HG02884 (cell line): ENCODE data around the gene SVOP.
"Not testable (repeated sequence)": the region's sequence is repeated elsewhere in the genome, so short reads cannot be mapped to it uniquely, and the experiment has no call there.

Experiments
- ATAC-seq: cut with Tn5 transposase; IDR thresholded peaks from one replicate; pipeline ENCODE4 v1.9.1; 2021; ENCODE audit warnings: mild to moderate bottlenecking, moderate library complexity; ENCODE audit not compliant: unreplicated experiment

The SVOP gene

GRCh38 chr12:108896336-108896735 is 124.5 kb downstream of the SVOP start:
- no peak for ATAC-seq

- no peak for ATAC-seq
Measured at GRCh38 chr12:108895220-108895802, 125.6 kb downstream of the SVOP start.

DNA sequence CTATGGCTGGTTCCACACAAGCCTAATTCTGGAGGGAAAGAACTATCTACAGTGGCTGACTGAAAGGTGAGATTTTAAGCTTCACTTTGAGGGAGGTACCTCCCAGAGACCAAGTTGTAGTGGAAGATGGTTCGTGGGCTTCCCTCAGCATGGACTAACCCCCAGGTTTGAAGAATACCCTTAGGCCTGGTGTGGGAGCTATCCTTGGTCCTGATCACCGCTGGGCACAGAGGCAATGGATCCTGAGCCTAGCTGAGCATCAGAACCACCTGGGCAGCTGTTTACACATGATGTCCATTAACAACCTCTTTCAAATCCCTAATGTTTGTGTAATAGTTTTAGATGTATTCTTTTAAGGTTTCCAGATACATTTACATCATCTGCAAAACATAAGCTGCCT is 130.7 kb downstream of the SVOP start:
- no peak for ATAC-seq

GRCh38 chr12:108888031-108888430 is 132.8 kb downstream of the SVOP start:
- ATAC-seq, result no peak

- no peak for ATAC-seq
Measured at GRCh38 chr12:108886873-108887629, 133.8 kb downstream of the SVOP start.

- ATAC-seq, result no peak
Measured at GRCh38 chr12:108884116-108885012, 136.5 kb downstream of the SVOP start.

DNA sequence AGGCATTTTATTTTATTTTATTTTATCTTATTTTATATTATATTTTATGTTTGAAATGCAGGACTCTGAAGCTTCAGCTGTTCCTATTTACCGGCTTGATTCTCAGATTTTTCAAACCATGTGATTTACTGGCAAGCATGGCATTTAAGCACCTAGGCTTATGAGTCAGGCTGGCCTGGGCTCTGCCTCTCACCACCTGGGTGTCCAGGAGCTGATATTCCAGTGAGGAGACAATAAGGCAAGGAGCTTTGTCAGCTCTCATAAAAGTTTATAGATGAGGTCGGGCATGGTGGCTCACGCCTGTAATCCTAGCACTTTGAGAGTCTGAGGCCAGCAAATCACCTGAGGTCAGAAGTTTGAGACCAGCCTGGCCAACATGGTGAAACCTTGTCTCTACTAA is 138.9 kb downstream of the SVOP start:
- ATAC-seq, result no peak

DNA sequence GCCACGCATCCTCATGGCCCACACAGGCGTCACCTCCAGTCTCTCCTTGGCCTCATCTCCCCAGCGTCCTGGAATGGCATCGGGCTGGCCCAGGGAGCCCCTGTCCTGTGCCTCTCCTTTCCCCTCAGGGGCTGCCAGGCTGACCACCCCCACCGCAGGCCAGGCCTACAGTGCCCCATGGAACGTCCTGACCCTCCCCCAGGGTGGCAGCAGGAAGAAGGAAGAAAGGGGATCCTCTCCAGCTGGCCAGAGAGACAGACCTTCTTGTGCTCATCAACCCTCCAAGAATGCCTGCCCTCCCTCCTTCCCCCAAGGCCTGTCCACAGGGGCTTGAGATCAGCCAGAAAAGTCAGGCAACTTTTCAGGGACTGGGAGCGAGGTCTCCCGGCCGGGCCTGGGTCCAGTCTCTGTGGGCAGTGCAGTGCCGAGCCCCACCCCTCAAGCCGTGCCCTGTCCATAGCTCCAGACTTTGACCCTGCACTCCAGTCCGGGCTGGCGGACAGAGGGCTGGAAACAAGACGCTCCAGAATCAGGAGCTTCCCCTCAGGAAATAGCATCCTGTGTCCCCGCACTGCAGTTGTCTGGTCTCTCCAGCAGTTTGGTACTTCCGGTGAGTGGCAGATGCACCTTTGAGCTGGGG is 141.1 kb downstream of the SVOP start, which contains the start of gene DAO:
Gene DAO, plus strand, starts transcription at position 478 of the 640 bp plus-strand sequence. CDS start 4,915 bp downstream, outside the sequence.
- no peak for ATAC-seq

GRCh38 chr12:108876550-108876949 is 144.3 kb downstream of the SVOP start:
- ATAC-seq, result no peak

GRCh38 chr12:108875682-108876361 is 145.0 kb downstream of the SVOP start:
- ATAC-seq, result no peak

- ATAC-seq, result no peak
Measured at GRCh38 chr12:108875280-108875679, 145.6 kb downstream of the SVOP start.

GRCh38 chr12:108868781-108869180 is 152.1 kb downstream of the SVOP start:
- ATAC-seq, result no peak

- ATAC-seq, result not testable (repeated sequence)
Measured at GRCh38 chr12:108866083-108866482, 154.8 kb downstream of the SVOP start.

DNA sequence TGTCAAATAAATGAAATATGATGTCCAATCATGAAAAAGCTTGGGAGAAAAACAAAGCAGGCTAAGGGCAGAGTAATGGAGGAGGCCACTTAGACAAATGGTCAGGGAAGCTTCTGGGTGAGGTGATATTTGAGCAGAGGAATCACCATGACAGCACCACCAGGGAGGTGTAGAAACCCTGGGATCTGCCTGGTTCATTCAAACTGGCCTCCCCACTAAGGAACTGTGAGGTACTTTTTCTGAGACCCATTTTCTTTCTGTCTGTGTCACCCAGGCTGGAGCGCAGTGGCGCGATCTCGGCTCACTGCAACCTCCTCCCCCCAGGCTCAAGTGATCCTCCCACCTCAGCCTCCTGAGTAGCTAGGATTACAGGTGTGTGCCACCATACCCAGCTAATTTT is 155.7 kb downstream of the SVOP start:
- no peak for ATAC-seq

GRCh38 chr12:108862588-108862959 is 158.3 kb downstream of the SVOP start:
- no peak for ATAC-seq

- no peak for ATAC-seq
Measured at GRCh38 chr12:108861878-108862587, 158.8 kb downstream of the SVOP start.

GRCh38 chr12:108860443-108860842 is 160.4 kb downstream of the SVOP start:
- no peak for ATAC-seq

DNA sequence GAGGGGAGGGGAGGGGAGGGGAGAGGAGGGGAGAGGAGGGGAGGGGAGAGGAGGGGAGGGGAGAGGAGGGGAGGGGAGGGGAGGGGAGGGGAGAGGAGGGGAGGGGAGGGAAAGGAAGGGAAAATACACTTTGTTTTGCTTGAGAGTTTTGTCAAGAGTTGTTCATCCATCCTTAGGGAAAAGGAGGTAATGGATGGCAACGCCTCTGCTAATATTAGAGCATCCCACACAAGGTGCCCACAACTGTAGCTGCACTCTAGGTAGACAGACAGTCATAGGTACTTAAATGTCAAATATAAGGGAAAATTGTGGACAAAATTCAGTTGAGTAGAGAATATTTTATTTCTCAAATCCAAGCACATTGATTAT is 161.0 kb downstream of the SVOP start:
- no peak for ATAC-seq

DNA sequence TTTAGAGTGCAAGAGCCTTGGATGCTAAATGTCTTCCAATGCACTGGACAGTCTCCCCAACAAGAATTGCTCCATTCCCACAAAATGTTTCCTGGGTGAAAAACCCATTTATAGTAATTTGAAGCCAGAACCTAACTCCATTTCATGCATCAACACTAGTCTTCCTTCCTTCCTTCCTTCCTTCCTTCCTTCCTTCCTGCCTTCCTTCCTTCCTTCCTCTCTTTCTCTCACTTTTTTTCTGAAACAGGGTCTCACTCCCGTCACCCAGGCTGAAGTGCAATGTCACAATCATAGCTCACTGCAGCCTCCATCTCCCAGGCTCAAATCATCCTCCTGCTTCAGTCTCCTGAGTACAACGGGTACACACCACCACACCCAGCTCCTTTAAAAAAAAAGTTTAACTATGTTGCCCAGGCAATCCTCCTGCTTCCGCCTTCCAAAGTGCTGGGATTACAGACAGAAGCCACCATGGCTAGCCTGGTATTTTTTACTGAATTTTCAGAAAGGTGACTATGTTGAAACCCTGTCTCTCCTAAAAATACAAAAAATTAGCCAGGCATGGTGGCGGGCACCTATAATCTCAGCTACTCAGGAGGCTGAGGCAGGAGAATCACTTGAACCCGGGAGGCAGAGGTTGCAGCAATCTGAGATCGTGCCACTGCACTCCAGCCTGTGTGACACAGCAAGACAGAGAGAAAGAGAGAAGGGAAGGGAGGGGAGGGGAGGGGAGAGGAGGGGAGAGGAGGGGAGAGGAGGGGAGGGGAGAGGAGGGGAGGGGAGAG is 161.5 kb downstream of the SVOP start:
- ATAC-seq, result not testable (repeated sequence)
